ENCODE measurements around the gene NR5A1.

DNA sequence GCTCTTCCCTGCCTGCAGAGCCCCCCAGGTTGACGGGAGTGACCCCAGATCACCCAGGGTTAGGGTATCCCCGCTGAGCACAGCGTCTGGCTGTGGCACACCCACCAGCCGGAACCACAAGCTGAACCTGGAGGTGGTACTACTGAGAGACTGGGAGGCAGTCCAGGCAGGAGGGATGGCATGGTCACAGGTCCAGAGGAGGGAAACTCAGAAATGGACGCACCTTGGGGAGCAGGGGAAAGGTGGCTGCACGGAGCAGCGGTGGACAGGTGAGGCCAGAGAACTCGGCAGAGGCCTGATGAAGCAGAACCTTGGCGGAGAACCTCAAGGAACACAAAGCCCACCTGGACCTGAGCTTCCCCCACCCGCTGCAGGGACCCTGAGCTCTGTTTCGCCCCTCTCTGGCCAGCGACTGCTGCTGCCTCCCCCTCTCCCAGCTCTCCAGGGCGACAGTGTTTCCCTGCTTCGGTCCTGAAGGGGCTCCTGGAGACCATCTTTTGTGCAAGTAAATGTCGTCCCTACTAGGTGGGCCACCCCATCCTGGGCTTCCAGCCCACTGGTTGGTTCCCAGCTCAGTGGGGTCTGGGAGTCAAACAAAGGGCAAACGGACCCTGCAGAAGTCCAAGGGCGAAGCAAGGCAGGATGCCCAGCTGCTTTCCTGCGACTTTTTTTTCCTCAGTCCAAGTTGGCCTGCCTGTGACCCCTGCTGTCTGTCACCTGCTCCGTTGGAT is 56.1 kb downstream of the NR5A1 start:
- TF ChIP-seq, protein P1, sequence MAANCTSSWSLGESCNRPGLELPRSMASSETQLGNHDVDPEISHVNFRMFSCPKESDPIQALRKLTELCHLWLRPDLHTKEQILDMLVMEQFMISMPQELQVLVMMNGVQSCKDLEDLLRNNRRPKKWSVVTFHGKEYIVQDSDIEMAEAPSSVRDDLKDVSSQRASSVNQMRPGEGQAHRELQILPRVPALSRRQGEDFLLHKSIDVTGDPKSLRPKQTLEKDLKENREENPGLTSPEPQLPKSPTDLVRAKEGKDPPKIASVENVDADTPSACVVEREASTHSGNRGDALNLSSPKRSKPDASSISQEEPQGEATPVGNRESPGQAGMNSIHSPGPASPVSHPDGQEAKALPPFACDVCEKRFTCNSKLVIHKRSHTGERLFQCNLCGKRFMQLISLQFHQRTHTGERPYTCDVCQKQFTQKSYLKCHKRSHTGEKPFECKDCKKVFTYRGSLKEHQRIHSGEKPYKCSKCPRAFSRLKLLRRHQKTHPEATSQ (tag by site-specific recombination; IDR thresholded peaks at IDR 0.05): no peak
- no peak for TF ChIP-seq ZNF274 (IDR thresholded peaks at IDR 0.05; ENCODE audit: low read length)
- no peak for TF ChIP-seq ZNF274 (tag by site-specific recombination; IDR thresholded peaks at IDR 0.05; ENCODE audit: borderline replicate concordance)
